ENCODE measurements around the gene DHRS2. TPM values are rescaled to one million over a fixed set of nuclear protein-coding genes. Genes with fewer than 3 reads are reported as not detected.
"Not testable (repeated sequence)": the region's sequence is repeated elsewhere in the genome, so short reads cannot be mapped to it uniquely, and the experiment has no call there.

Gene DHRS2
- total and polyA plus RNA-seq, 11 donors = 0.04 to 0.17 TPM; not detected in 9

- Histone ChIP-seq H3K27ac (no peak overlapping the region), H3K27me3 (no peaks in the 10 kb centered on the region), H3K4me1 (peaks cover 0 to 14% (median 6%) of the 10 kb centered on the region in 12 donors), H3K9me3 (peaks cover 0 to 12% (median 0%) of the 10 kb centered on the region in 12 donors), H3K36me3 (no peaks in the 10 kb centered on the region), H3K4me3 (no peak overlapping the region)
- 51 to 78% (median 60%) methylated on average over 4 of the region's 4 CpGs for WGBS, 4 donors
- DNase-seq = no peak
- intact Hi-C loops (cut with DNase I) = loop anchor here (2.0 to 5.0 kb wide), 4 partner anchors 279 to 299 kb away; no protein-coding TSS in a partner anchor
- TF ChIP-seq CTCF (IDR thresholded peaks at IDR 0.05) (no peak), POLR2A (IDR thresholded peaks at IDR 0.05) (no peak)
- peak in 2 of 4 donors; percentile 22 to 28 for ATAC-seq
Observed at GRCh38 chr14:23633160-23633701, 2.9 kb upstream of the DHRS2 start.

DNA sequence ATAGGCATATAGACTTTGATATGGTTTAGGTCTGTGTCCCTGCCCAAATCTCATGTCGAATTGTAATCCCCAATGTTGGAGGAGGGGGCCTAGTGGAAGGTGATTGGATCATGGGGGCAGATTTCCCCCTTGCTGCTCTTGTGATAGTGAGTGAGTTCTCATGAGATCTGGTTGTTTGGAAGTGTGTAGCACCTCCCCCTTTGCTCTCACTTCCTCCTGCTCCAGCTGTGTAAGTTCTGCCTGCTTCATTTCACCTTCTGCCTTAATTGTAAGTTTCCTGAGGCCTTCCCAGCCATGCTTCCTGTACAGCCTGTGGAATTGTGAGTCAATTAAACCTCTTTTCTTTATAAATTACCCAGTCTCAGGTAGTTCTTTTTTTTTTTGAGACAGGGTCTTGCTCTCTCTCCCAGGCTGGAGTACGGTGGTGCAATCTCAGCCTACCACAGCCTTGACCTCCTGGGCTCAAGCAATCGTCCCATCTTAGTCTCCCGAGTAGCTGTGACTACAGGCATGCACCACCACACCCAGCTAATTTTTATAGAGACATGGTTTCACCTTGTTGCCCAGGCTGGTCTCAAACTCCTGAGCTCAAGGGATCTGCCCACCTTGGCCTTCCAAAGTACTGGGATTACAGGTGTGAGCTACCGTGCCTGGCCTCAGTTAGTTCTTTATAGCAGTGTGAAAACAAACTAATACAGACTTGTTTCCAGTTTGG lies 1.3 kb upstream of the DHRS2 start:
- not testable (repeated sequence) for DNase-seq, H3K27ac ChIP-seq, H3K36me3 ChIP-seq, ATAC-seq, H3K4me3 ChIP-seq, H3K27me3 ChIP-seq
- intact Hi-C loops (cut with DNase I) = loop anchor here in 8 of 10 donors (5.0 kb wide), 3 partner anchors 277 to 297 kb away; no protein-coding TSS in a partner anchor
- WGBS, 4 donors = 89 to 95% (median 90%) methylated on average over 5 of the region's 5 CpGs
- H3K4me1 ChIP-seq = peaks cover 0 to 14% (median 6%) of the 10 kb centered on the region in 12 donors
- peaks cover 0 to 12% (median 0%) of the 10 kb centered on the region in 12 donors for H3K9me3 ChIP-seq

DNA sequence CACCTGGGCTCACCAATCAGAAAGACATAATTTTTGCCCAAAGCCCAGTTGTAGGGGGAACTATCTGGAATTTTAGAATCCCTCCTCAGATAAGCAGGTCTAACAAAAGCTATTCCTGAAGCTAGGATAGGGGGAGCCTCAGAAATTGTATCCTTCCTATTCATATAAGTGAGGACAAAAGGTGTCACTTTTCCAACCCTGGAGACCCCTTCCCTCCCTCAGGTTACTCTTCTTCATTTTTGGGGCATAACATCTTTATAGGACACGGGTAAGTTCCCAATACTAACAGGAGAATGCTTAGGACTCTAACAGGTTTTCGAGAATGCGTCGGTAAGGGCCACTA lies 1.1 kb downstream of the DHRS2 start:
- ATAC-seq; DNase-seq; H3K27me3 ChIP-seq; H3K27ac ChIP-seq; intact Hi-C loops (cut with DNase I); H3K36me3 ChIP-seq; H3K4me3 ChIP-seq: not testable (repeated sequence)
- WGBS, 4 donors = 85 to 95% (median 89%) methylated on average over 4 of the region's 4 CpGs
- H3K9me3 ChIP-seq = peaks cover 0 to 12% (median 0%) of the 10 kb centered on the region in 12 donors
- H3K4me1 ChIP-seq = peaks cover 0 to 12% (median under 1%) of the 10 kb centered on the region in 12 donors

DNA sequence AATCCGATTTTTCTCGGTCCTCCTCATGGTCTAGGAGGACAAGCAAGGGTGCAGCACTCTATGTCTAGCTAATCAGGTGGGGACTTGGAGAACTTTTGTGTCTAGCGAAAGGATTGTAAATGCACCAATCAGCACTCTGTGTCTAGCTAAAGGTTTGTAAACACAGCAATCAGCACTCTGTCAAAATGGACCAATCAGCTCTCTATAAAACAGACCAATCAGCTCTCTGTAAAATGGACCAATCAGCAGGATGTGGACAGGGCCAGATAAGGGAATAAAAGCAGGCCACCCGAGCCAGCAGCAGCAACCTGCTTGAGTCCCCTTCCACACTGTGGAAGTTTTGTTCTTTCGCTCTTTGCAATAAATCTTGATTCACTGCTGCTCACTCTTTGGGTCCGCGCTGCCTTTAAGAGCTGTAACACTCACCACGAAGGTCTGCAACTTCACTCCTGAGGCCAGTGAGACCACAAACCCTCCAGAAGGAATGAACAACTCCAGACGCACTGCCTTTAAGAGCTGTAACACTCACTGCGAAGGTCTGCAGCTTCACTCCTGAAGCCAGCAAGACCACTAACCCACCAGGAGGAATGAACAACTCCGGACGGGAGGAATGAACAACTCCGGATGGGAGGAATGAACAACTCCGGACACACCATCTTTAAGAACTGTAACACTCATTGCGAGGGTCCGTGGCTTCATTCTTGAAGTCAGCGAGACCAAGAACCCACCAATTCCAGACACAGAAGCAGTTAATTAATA lies 1.7 kb downstream of the DHRS2 start:
- intact Hi-C loops (cut with DNase I); DNase-seq; H3K27me3 ChIP-seq; H3K4me1 ChIP-seq; H3K27ac ChIP-seq; H3K4me3 ChIP-seq; H3K36me3 ChIP-seq; ATAC-seq: not testable (repeated sequence)
- 84 to 91% (median 89%) methylated on average over 17 of the region's 17 CpGs for WGBS, 4 donors
- H3K9me3 ChIP-seq = peaks cover 0 to 12% (median 0%) of the 10 kb centered on the region in 12 donors

- Histone ChIP-seq H3K27me3 (no peaks in the 10 kb centered on the region), H3K9me3 (peaks cover 0 to 12% (median 0%) of the 10 kb centered on the region in 12 donors), H3K4me1 (peaks cover 0 to 6% (median 0%) of the 10 kb centered on the region in 12 donors), H3K4me3 (no peak overlapping the region), H3K27ac (no peak overlapping the region), H3K36me3 (no peaks in the 10 kb centered on the region)
- ATAC-seq (no peak), DNase-seq (no peak)
- TF ChIP-seq CTCF (IDR thresholded peaks at IDR 0.05) = no peak
- no peak for TF ChIP-seq POLR2A (IDR thresholded peaks at IDR 0.05)
- WGBS, 4 donors = 82 to 90% (median 86%) methylated on average over 6 to 8 of the region's 8 CpGs
- intact Hi-C loops (cut with DNase I) = no loop called here
Observed at GRCh38 chr14:23638414-23639047, 2.4 kb downstream of the DHRS2 start.
